Liver (tissue), 9 donors: ENCODE measurements around the gene LRPPRC. TPM values are rescaled to one million over a fixed set of nuclear protein-coding genes. Genes with fewer than 3 reads are reported as not detected.
A peak's percentile ranks its signal among the peaks of the same experiment; 100 is the strongest.

ENCODE experiments used
- DNase-seq: peaks from one replicate; pipeline ENCODE4 v3.0.0-alpha.2; 2017; ENCODE audit warnings: low spot score
- H3K27ac ChIP-seq, 2 donors: one replicate each; pipeline ENCODE4 v1.7.0; 2013; ENCODE audit warnings: inconsistent platforms in 2 of 2, low read length in 2 of 2, control low read depth in 1 of 2, low read depth in 1 of 2, mild to moderate bottlenecking in 1 of 2
- H3K27me3 ChIP-seq, 4 donors: one replicate each; pipeline versions ENCODE4 v1.6.1 to v1.7.0; 2013; ENCODE audit warnings: low read length in 3 of 4, inconsistent platforms in 1 of 4, mild to moderate bottlenecking in 1 of 4, moderate library complexity in 1 of 4; ENCODE audit not compliant: control insufficient read depth in 4 of 4, insufficient read depth in 4 of 4
- H3K36me3 ChIP-seq, 4 donors: one replicate each; pipeline versions ENCODE4 v1.6.1 to v1.7.0; 2013; ENCODE audit warnings: low read length in 3 of 4, mild to moderate bottlenecking in 3 of 4, low read depth in 1 of 4, moderate library complexity in 1 of 4; ENCODE audit not compliant: control insufficient read depth in 4 of 4, insufficient read depth in 3 of 4
- H3K4me1 ChIP-seq, 4 donors: one replicate each; pipeline versions ENCODE4 v1.6.1 to v1.7.0; 2013; ENCODE audit warnings: low read length in 3 of 4, mild to moderate bottlenecking in 3 of 4, moderate library complexity in 1 of 4; ENCODE audit not compliant: control insufficient read depth in 4 of 4, insufficient read depth in 4 of 4
- H3K4me3 ChIP-seq, 3 donors: one replicate each; pipeline versions ENCODE4 v1.6.1 to v1.7.0; 2013; ENCODE audit warnings: low read length in 3 of 3, control low read depth in 1 of 3, low read depth in 1 of 3, mild to moderate bottlenecking in 1 of 3
- H3K9ac ChIP-seq, 2 donors: one replicate each; pipeline ENCODE4 v1.7.0; 2013; ENCODE audit warnings: low read length in 2 of 2, mild to moderate bottlenecking in 2 of 2, moderate library complexity in 2 of 2, control low read depth in 1 of 2, low read depth in 1 of 2
- H3K9me3 ChIP-seq, 4 donors: one replicate each; pipeline versions ENCODE4 v1.6.1 to v1.7.0; 2013; ENCODE audit warnings: low read length in 3 of 4; ENCODE audit not compliant: control insufficient read depth in 4 of 4
- EGR1 ChIP-seq, 2 donors: IDR thresholded peaks; 2 replicates each; pipeline ENCODE4 v1.6.1; 2016 to 2018; ENCODE audit warnings: antibody characterized with exemption in 2 of 2, low read depth in 2 of 2
- FOXA1 ChIP-seq: IDR thresholded peaks from 2 replicates; pipeline ENCODE4 v1.6.1; 2016; ENCODE audit warnings: antibody characterized with exemption
- FOXA2 ChIP-seq: IDR thresholded peaks from 2 replicates; pipeline ENCODE4 v1.6.1; 2016; ENCODE audit warnings: antibody characterized with exemption
- HNF4A ChIP-seq, 2 donors: conservative IDR thresholded peaks; 2 replicates each; pipeline ENCODE4 v1.6.1; 2016; ENCODE audit warnings: antibody characterized with exemption in 2 of 2, mild to moderate bottlenecking in 2 of 2
- JUND ChIP-seq, 2 donors: IDR thresholded peaks; 2 replicates each; pipeline ENCODE4 v1.6.1; 2016; ENCODE audit warnings: antibody characterized with exemption in 2 of 2
- NR2F2 ChIP-seq: IDR thresholded peaks from 2 replicates; pipeline ENCODE4 v1.6.1; 2016; ENCODE audit warnings: antibody characterized with exemption
- RAD21 ChIP-seq, 2 donors: IDR thresholded peaks; 2 replicates each; pipeline ENCODE4 v1.6.1; 2016; ENCODE audit warnings: antibody characterized with exemption in 2 of 2, mild to moderate bottlenecking in 2 of 2
- SP1 ChIP-seq: IDR thresholded peaks from 2 replicates; pipeline ENCODE4 v1.6.1; 2018; ENCODE audit warnings: antibody characterized with exemption, mild to moderate bottlenecking
- TAF1 ChIP-seq: conservative IDR thresholded peaks from 2 replicates; pipeline ENCODE4 v1.6.1; 2016; ENCODE audit warnings: antibody characterized with exemption, mild to moderate bottlenecking
- YY1 ChIP-seq: IDR thresholded peaks from 2 replicates; pipeline ENCODE4 v1.6.1; 2016; ENCODE audit warnings: antibody characterized with exemption, mild to moderate bottlenecking
- WGBS: extraction: QIAGEN DNeasy Blood & Tissue Kit; methylation state at CpG from one replicate; pipeline ENCODE4 v1.1.7; 2013; 5-methylcytosine and 5-hydroxymethylcytosine counted together
- polyA plus RNA-seq, 2 donors: library from polyadenylated mRNA; stranded (reverse) in 1 of 2; unstranded in 1 of 2; fragments of 200-250 nt in 1 of 2; fragments of >200 nt in 1 of 2; fragmentation: Nextera tagmentation in 1 of 2; extraction: Ambion mirVana in 1 of 2; gene quantifications; one replicate each; pipeline versions ENCODE4 v1.2.1 to v1.2.3, GENCODE V29; 2013 to 2015
- total RNA-seq, 2 donors: library from RNA; depleted of rRNA; stranded (reverse); fragments of >200 nt; gene quantifications; one replicate each; pipeline ENCODE4 v1.2.3, GENCODE V29; 2014
- TF ChIP-seq, protein P1 (sequence below): IDR thresholded peaks from 2 replicates; pipeline ENCODE4 v1.6.1; 2016; ENCODE audit warnings: antibody characterized with exemption
- TF ChIP-seq, protein P2 (sequence below): fragments of 150-350 bp; IDR thresholded peaks from 2 replicates; pipeline ENCODE4 v1.5.1; 2017; ENCODE audit warnings: improper control_type of control experiment, low read depth, low read length; ENCODE audit not compliant: missing input control
- TF ChIP-seq, protein P3 (sequence below): IDR thresholded peaks from 2 replicates; pipeline ENCODE4 v1.6.1; 2016; ENCODE audit warnings: antibody characterized with exemption, mild to moderate bottlenecking
- TF ChIP-seq, protein P4 (sequence below): IDR thresholded peaks from 2 replicates; pipeline ENCODE4 v1.6.1; 2016; ENCODE audit warnings: antibody characterized with exemption
- donor health status: healthy.
- donor health status: healthy.
- donor health status: healthy.
- donor health status: healthy.
- donor health status: healthy.

LRPPRC gene
- total and polyA plus RNA-seq, 4 donors, result 24.5 to 62.3 (median 34.4) TPM

DNA sequence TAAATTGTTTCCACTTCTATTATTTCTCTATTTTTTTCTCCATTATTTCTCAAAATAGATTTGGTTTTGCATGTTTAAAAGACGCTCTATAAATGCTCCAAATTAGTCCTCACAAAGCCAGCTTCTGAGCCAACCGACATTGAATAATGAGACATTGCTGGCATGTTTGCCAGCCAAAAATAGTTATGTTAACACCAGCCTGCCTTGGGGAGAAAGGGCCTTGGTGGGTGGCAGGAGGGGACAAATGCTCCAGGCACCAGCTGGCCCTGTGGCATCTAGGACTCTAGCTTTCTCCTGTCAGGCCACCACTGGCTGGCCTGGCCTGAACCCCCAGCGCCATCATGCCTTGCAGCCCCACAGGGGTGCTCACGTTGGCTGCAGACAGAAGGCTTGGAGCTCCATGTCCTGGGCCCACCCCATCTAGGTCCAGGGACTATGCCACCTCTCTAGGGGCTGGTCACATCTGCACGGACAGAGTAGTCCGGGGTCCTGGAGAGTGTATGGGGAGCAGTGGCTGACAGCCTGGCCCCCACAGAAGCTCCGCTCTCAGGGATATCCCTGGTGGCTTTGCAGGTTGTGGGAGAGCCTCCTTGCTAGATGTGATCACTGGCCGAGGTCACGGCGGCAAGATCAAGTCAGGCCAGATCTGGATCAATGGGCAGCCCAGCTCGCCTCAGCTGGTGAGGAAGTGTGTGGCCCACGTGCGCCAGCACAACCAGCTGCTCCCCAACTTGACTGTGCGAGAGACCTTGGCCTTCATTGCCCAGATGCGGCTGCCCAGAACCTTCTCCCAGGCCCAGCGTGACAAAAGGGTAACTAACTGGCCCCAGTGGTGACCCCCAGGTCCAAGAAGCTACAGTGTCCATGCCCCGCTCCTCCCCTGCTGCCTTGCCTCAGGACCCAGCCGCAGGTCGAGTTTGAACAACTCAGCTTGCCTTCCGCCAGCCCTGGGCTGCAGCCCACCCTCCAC lies 144.5 kb downstream of the LRPPRC start:
- Histone ChIP-seq H3K27ac (peak overlapping the region in 1 of 2 donors; percentile 9), H3K9ac (no peak overlapping the region), H3K4me1 (peaks cover 3 to 51% (median 22%) of the 10 kb centered on the region in 4 donors), H3K4me3 (no peak overlapping the region), H3K27me3 (no peaks in the 10 kb centered on the region), H3K36me3 (peaks cover 6 to 35% (median 20%) of the 10 kb centered on the region in 4 donors), H3K9me3 (no peaks in the 10 kb centered on the region)
- no peak for DNase-seq
- WGBS, result 80% methylated on average over 20 of the region's 20 CpGs
- TF ChIP-seq NR2F2, result no peak
- TF ChIP-seq RAD21 (IDR thresholded peaks at IDR 0.05), result no peak
- TF ChIP-seq, protein P1, sequence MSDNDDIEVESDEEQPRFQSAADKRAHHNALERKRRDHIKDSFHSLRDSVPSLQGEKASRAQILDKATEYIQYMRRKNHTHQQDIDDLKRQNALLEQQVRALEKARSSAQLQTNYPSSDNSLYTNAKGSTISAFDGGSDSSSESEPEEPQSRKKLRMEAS, result no peak
- no peak for TF ChIP-seq FOXA1
- TF ChIP-seq TAF1, result no peak
- TF ChIP-seq SP1, result no peak
- TF ChIP-seq, protein P2, sequence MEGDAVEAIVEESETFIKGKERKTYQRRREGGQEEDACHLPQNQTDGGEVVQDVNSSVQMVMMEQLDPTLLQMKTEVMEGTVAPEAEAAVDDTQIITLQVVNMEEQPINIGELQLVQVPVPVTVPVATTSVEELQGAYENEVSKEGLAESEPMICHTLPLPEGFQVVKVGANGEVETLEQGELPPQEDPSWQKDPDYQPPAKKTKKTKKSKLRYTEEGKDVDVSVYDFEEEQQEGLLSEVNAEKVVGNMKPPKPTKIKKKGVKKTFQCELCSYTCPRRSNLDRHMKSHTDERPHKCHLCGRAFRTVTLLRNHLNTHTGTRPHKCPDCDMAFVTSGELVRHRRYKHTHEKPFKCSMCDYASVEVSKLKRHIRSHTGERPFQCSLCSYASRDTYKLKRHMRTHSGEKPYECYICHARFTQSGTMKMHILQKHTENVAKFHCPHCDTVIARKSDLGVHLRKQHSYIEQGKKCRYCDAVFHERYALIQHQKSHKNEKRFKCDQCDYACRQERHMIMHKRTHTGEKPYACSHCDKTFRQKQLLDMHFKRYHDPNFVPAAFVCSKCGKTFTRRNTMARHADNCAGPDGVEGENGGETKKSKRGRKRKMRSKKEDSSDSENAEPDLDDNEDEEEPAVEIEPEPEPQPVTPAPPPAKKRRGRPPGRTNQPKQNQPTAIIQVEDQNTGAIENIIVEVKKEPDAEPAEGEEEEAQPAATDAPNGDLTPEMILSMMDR, result no peak
- TF ChIP-seq HNF4A (conservative IDR thresholded peaks at IDR 0.05), result no peak

DNA sequence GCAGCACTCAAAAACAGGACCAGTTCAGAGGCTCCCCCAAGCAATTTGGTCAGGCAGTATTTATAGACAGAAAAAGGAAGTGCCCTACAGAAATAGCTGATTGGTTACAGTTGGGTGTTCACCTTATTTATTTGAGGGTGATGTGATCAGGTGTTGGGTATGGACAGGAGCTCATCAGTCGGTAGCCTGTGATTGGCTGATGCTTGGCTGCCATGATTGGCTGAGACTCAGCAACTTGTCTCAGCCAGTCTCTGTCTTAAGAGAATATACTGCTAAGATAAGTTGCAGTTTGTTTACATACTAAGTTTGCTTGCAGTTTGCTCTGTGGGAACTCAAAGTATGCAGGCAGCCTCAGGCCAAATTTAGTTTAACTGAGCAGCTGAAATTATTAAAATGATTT lies 147.6 kb downstream of the LRPPRC start:
- no peak for DNase-seq
- 69% methylated on average over 1 of the region's 1 CpG for WGBS
- TF ChIP-seq, protein P3, sequence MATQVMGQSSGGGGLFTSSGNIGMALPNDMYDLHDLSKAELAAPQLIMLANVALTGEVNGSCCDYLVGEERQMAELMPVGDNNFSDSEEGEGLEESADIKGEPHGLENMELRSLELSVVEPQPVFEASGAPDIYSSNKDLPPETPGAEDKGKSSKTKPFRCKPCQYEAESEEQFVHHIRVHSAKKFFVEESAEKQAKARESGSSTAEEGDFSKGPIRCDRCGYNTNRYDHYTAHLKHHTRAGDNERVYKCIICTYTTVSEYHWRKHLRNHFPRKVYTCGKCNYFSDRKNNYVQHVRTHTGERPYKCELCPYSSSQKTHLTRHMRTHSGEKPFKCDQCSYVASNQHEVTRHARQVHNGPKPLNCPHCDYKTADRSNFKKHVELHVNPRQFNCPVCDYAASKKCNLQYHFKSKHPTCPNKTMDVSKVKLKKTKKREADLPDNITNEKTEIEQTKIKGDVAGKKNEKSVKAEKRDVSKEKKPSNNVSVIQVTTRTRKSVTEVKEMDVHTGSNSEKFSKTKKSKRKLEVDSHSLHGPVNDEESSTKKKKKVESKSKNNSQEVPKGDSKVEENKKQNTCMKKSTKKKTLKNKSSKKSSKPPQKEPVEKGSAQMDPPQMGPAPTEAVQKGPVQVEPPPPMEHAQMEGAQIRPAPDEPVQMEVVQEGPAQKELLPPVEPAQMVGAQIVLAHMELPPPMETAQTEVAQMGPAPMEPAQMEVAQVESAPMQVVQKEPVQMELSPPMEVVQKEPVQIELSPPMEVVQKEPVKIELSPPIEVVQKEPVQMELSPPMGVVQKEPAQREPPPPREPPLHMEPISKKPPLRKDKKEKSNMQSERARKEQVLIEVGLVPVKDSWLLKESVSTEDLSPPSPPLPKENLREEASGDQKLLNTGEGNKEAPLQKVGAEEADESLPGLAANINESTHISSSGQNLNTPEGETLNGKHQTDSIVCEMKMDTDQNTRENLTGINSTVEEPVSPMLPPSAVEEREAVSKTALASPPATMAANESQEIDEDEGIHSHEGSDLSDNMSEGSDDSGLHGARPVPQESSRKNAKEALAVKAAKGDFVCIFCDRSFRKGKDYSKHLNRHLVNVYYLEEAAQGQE, result no peak
- TF ChIP-seq EGR1 (IDR thresholded peaks at IDR 0.05; ENCODE audit: low read depth in 2 of 2) (no peak), FOXA2 (no peak), TAF1 (no peak), YY1 (no peak), HNF4A (conservative IDR thresholded peaks at IDR 0.05) (no peak), SP1 (no peak), RAD21 (IDR thresholded peaks at IDR 0.05) (no peak), NR2F2 (no peak), JUND (IDR thresholded peaks at IDR 0.05) (no peak)
- TF ChIP-seq, protein P2, result no peak
- TF ChIP-seq, protein P1, result no peak
- TF ChIP-seq, protein P4, sequence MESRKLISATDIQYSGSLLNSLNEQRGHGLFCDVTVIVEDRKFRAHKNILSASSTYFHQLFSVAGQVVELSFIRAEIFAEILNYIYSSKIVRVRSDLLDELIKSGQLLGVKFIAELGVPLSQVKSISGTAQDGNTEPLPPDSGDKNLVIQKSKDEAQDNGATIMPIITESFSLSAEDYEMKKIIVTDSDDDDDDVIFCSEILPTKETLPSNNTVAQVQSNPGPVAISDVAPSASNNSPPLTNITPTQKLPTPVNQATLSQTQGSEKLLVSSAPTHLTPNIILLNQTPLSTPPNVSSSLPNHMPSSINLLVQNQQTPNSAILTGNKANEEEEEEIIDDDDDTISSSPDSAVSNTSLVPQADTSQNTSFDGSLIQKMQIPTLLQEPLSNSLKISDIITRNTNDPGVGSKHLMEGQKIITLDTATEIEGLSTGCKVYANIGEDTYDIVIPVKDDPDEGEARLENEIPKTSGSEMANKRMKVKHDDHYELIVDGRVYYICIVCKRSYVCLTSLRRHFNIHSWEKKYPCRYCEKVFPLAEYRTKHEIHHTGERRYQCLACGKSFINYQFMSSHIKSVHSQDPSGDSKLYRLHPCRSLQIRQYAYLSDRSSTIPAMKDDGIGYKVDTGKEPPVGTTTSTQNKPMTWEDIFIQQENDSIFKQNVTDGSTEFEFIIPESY, result no peak
- Histone ChIP-seq H3K9ac (no peak overlapping the region), H3K4me1 (peaks cover 6 to 74% (median 44%) of the 10 kb centered on the region in 4 donors), H3K36me3 (peaks cover 6 to 29% (median 8%) of the 10 kb centered on the region in 4 donors), H3K27ac (peak overlapping the region; percentile 7 to 72), H3K4me3 (no peak overlapping the region), H3K9me3 (no peaks in the 10 kb centered on the region), H3K27me3 (no peaks in the 10 kb centered on the region)
